Naive thymus-derived CD8-positive, alpha-beta T cell (primary cell): Measurements from ENCODE around the gene GPR87. TPM values are rescaled to one million over a fixed set of nuclear protein-coding genes. Genes with fewer than 3 reads are reported as not detected.

Source experiments
- ATAC-seq, 2 donors: fragments of 150-1000 bp; cut with Tn5 transposase in 1 of 2; sonication (Bioruptor Pico), chemical (Tn5 transposase) in 1 of 2; 1 replicate in 1 of 2; 2 replicates in 1 of 2; pipeline ENCODE4 v1.10.0; 2021; ENCODE audit warnings: mild to moderate bottlenecking in 2 of 2, moderate library complexity in 2 of 2
- POLR2A ChIA-PET: fragments of 350-600 bp; sonication (Branson Sonifier 250); formaldehyde crosslinking; loops from one replicate; lab custom pipeline; 2021; ENCODE audit warnings: antibody characterized with exemption; lab: Charles Lee
- DNase-seq, 10 donors: peaks; one replicate each; pipeline versions ENCODE4 v3.0.0 to v3.0.0-alpha.2; 2020 to 2022
- H3K27ac Mint-ChIP-seq, 10 donors: one replicate each; pipeline ENCODE4 v1.8.0; 2020 to 2022; ENCODE audit warnings: mild to moderate bottlenecking in 10 of 10, mixed read lengths in 10 of 10, moderate library complexity in 4 of 10, inconsistent platforms in 1 of 10
- H3K27me3 Mint-ChIP-seq, 5 donors: one replicate each; pipeline ENCODE4 v1.8.0; 2021 to 2022; ENCODE audit warnings: mixed read lengths in 5 of 5
- H3K36me3 Mint-ChIP-seq, 3 donors: one replicate each; pipeline ENCODE4 v1.8.0; 2020 to 2022; ENCODE audit warnings: mixed read lengths in 3 of 3, mild to moderate bottlenecking in 2 of 3, inconsistent platforms in 1 of 3
- H3K4me1 Mint-ChIP-seq, 4 donors: one replicate each; pipeline ENCODE4 v1.8.0; 2021 to 2022; ENCODE audit warnings: mixed read lengths in 4 of 4
- H3K4me3 Mint-ChIP-seq, 10 donors: one replicate each; pipeline ENCODE4 v1.8.0; 2020 to 2022; ENCODE audit warnings: mild to moderate bottlenecking in 10 of 10, mixed read lengths in 10 of 10, moderate library complexity in 6 of 10, inconsistent platforms in 1 of 10
- H3K9me3 Mint-ChIP-seq, 9 donors: one replicate each; pipeline ENCODE4 v1.8.0; 2020 to 2022; ENCODE audit warnings: mixed read lengths in 9 of 9, mild to moderate bottlenecking in 3 of 9, inconsistent platforms in 1 of 9, moderate library complexity in 1 of 9
- polyA plus RNA-seq, 3 donors: library from polyadenylated mRNA; unstranded; fragments of 300-500 nt; fragmentation: Illumina TruSeq; gene quantifications; one replicate each; pipeline ENCODE4 v1.2.3, GENCODE V29; 2021
- total RNA-seq, 8 experiments: library from RNA in 2 of 8; stranded (reverse) in 2 of 8; gene quantifications; one replicate each; pipeline ENCODE4 v1.2.3 and lab custom pipeline; 2021 to 2026

Gene GPR87
- total and polyA plus RNA-seq, 5 experiments from 2014 or later: not detected

DNA sequence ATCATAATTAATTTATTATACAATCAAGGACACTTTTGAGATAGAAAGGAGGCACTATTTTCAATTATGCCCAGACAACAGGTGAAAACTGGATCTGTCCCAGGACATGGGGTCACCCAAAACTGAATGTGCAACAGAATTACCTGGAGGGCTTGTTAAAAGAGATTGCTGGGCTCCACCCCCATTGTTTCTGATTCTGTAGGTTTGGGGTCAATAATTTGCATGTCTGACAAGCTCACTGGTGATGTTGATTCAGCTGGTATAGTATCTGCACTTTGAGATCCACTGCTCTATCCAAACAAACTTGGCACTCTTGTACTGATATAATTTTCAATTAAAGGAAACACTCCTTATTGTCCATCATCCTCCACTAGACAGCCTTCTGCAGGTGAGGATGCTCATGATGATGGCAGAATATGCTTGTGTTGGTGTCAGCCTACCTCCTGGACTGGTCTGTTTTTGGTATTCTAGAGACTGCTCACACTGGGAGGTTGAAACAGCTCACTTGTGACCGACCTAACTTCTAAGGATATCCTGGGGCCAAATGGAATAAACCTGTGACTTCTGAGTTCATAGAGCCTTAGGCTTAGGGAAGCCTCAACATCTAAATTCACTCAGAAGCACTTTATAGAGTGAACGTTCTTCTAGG lies 40.5 kb downstream of the GPR87 start:
- no peaks in the 10 kb centered on the region for H3K9me3 Mint-ChIP-seq
- POLR2A ChIA-PET: interaction anchor here (1.0 kb wide), 1 partner anchor 9 kb away, joined by 3 read pairs; no protein-coding TSS in a partner anchor
- peaks cover 20 to 71% (median 41%) of the 10 kb centered on the region in 4 donors for H3K4me1 Mint-ChIP-seq
- no peaks in the 10 kb centered on the region for H3K36me3 Mint-ChIP-seq
- H3K27ac Mint-ChIP-seq: peak overlapping the region; percentile 63 to 97 (median 89)
- peak; percentile 9 to 23 for ATAC-seq
- peak overlapping the region in 9 of 10 donors; percentile 31 to 71 (median 56) for H3K4me3 Mint-ChIP-seq
- DNase-seq: no peak
- no peaks in the 10 kb centered on the region for H3K27me3 Mint-ChIP-seq

GRCh38 chr3:151275091-151275490 lies 41.5 kb downstream of the GPR87 start:
- peak overlapping the region in 6 of 10 donors; percentile 15 to 89 (median 44) for H3K27ac Mint-ChIP-seq
- H3K4me3 Mint-ChIP-seq: peak overlapping the region in 3 of 10 donors; percentile 1 to 23 (median 21)
- no peaks in the 10 kb centered on the region for H3K27me3 Mint-ChIP-seq
- H3K9me3 Mint-ChIP-seq: no peaks in the 10 kb centered on the region
- no peak for DNase-seq
- peaks cover 21 to 74% (median 45%) of the 10 kb centered on the region in 4 donors for H3K4me1 Mint-ChIP-seq
- H3K36me3 Mint-ChIP-seq: no peaks in the 10 kb centered on the region
- POLR2A ChIA-PET: no interaction called here
- ATAC-seq: no peak

- no peaks in the 10 kb centered on the region for H3K36me3 Mint-ChIP-seq
- H3K4me3 Mint-ChIP-seq: no peak overlapping the region
- H3K4me1 Mint-ChIP-seq: peaks cover 16 to 66% (median 31%) of the 10 kb centered on the region in 4 donors
- POLR2A ChIA-PET: no interaction called here
- H3K27me3 Mint-ChIP-seq: no peaks in the 10 kb centered on the region
- peak overlapping the region in 8 of 10 donors; percentile 3 to 91 (median 79) for H3K27ac Mint-ChIP-seq
- H3K9me3 Mint-ChIP-seq: peaks cover 0 to 2% (median 0%) of the 10 kb centered on the region in 9 donors
- no peak for DNase-seq
- ATAC-seq: no peak
These were observed 47.0 kb downstream of the GPR87 start for GRCh38 chr3:151269631-151270030.

DNA sequence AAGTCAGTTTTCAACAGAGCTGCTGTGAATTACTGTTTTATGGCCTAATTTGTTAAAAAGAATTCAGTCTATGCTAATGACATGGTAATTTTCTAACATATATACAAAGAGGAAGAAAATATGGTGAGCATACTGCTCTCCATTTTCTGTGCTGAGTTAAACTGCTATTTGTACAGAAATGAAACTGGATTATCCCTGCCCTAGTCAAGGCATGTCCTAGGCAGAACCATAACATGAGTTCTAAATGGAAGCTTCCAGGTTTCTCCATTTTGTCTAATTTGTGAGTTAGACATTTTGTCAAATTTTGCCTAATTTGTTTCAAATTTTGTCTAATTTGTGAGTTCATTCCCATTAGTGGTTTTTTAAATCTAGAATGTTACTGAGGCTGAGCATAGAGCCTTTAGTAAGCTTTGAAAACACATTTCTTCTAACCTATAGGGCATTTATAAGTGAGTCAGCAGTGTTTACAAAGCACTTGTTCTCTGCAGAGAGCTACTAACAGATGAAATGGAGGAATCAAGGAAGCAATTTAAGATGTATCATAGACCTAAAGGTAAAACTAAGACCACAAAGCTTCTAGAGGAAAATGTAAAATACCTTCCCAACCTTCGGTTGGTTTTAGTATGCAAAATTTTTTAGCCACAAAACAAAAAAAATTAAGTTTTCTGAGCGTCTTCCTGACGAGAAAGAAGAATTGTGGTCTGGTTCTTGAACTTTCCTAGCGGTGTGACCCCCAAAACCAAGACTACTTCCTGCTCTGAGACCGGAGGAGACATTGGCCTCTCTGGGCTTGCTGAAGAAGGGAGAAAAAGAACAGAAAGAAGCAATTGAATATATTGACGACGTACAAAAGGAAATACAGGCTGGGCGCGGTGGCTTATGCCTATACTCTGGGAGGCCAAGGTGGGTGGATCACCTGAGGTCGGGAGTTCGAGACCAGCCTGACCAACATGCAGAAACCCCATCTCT lies 48.1 kb downstream of the GPR87 start:
- Mint-ChIP-seq H3K27me3 (no peaks in the 10 kb centered on the region), H3K9me3 (peaks cover 0 to 2% (median 0%) of the 10 kb centered on the region in 9 donors), H3K4me1 (peaks cover 16 to 65% (median 27%) of the 10 kb centered on the region in 4 donors), H3K36me3 (no peaks in the 10 kb centered on the region), H3K4me3 (peak overlapping the region; percentile 36 to 77 (median 58)), H3K27ac (peak overlapping the region; percentile 63 to 94 (median 90))
- DNase-seq (peak in 8 of 10 donors; percentile 19 to 71 (median 49)), ATAC-seq (peak; percentile 84 to 87)
- POLR2A ChIA-PET: interaction anchor here (1.0 to 1.6 kb wide), 2 partner anchors 9 to 14 kb away, joined by 3 to 6 read pairs; no protein-coding TSS in a partner anchor

DNA sequence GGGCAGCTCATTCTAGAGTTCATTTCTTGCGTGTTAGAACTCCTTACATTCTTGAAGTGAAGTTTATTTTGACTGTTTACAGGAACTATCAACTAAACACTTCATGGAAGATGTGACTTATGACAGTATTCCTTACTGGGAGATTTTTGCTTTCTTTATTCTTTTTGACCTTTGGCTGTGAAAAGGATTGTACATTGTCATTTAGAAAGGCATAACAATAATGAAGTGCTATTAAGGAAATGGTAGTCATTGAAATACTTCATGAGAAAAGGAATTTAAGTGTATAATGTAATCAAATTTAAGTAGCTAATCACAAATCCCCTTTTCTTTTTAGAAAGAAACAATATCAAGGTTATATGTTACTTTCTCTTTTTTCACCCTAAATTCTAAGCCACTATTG lies 49.6 kb downstream of the GPR87 start:
- Mint-ChIP-seq H3K27me3 (no peaks in the 10 kb centered on the region), H3K9me3 (peaks cover 0 to 2% (median 0%) of the 10 kb centered on the region in 9 donors), H3K27ac (peak overlapping the region in 3 of 10 donors; percentile 2 to 58 (median 36)), H3K4me1 (peaks cover 16 to 61% (median 27%) of the 10 kb centered on the region in 4 donors), H3K36me3 (no peaks in the 10 kb centered on the region), H3K4me3 (no peak overlapping the region)
- DNase-seq (no peak), ATAC-seq (no peak)
- POLR2A ChIA-PET: interaction anchor here (0.9 kb wide), 1 partner anchor 10 kb away, joined by 3 read pairs; no protein-coding TSS in a partner anchor

GRCh38 chr3:151265866-151266265 lies 50.8 kb downstream of the GPR87 start:
- ATAC-seq (peak in 1 of 2 donors; percentile 51), DNase-seq (peak in 2 of 10 donors; percentile 20 to 57)
- POLR2A ChIA-PET: no interaction called here
- peaks cover 0 to 1% (median under 1%) of the 10 kb centered on the region in 5 donors for H3K27me3 Mint-ChIP-seq
- H3K36me3 Mint-ChIP-seq: no peaks in the 10 kb centered on the region
- peaks cover 16 to 53% (median 27%) of the 10 kb centered on the region in 4 donors for H3K4me1 Mint-ChIP-seq
- peak overlapping the region in 3 of 10 donors; percentile 29 to 85 (median 36) for H3K27ac Mint-ChIP-seq
- H3K4me3 Mint-ChIP-seq: no peak overlapping the region
- H3K9me3 Mint-ChIP-seq: peaks cover 0 to 2% (median 0%) of the 10 kb centered on the region in 9 donors

DNA sequence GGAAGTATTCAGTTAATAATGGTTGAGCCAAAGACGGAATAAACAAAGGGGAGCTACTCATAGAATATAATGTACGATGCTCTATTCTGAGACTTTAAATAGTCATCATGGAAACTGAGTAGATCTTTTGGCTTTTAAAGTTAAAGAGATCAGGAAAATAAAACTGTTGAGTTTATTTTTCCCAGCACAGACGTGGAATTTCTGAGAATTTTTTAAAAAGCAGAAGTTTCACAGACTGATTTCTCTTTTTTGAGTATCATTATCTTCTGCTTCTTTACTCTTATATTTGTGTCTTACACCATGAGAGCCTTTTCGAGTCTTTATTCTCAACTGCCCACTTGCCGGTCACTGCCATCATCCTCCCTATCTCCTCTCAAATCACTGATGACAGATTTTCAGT lies 51.5 kb downstream of the GPR87 start:
- POLR2A ChIA-PET: no interaction called here
- Mint-ChIP-seq H3K4me3 (no peak overlapping the region), H3K4me1 (peaks cover 14 to 49% (median 23%) of the 10 kb centered on the region in 4 donors), H3K27me3 (peaks cover 0 to 4% (median 3%) of the 10 kb centered on the region in 5 donors), H3K27ac (peak overlapping the region in 3 of 10 donors; percentile 22 to 85 (median 36)), H3K36me3 (no peaks in the 10 kb centered on the region), H3K9me3 (peaks cover 0 to 2% (median 0%) of the 10 kb centered on the region in 9 donors)
- DNase-seq (no peak), ATAC-seq (no peak)

GRCh38 chr3:151264605-151265004 lies 52.0 kb downstream of the GPR87 start:
- POLR2A ChIA-PET: no interaction called here
- ATAC-seq: no peak
- Mint-ChIP-seq H3K4me3 (no peak overlapping the region), H3K27ac (peak overlapping the region in 2 of 10 donors; percentile 19 to 27), H3K36me3 (no peaks in the 10 kb centered on the region), H3K27me3 (peaks cover 0 to 7% (median 4%) of the 10 kb centered on the region in 5 donors), H3K4me1 (peaks cover 10 to 45% (median 18%) of the 10 kb centered on the region in 4 donors), H3K9me3 (no peaks in the 10 kb centered on the region)
- no peak for DNase-seq

- Mint-ChIP-seq H3K27ac (peak overlapping the region in 1 of 10 donors; percentile 61), H3K36me3 (no peaks in the 10 kb centered on the region), H3K27me3 (peaks cover 0 to 8% (median 4%) of the 10 kb centered on the region in 5 donors), H3K9me3 (no peaks in the 10 kb centered on the region), H3K4me1 (peaks cover 2 to 30% (median 4%) of the 10 kb centered on the region in 4 donors), H3K4me3 (no peak overlapping the region)
- ATAC-seq: no peak
- POLR2A ChIA-PET: interaction anchor here (0.7 kb wide), 1 partner anchor 33 kb away, joined by 3 read pairs; no protein-coding TSS in a partner anchor
- DNase-seq: no peak
These were observed 53.6 kb downstream of the GPR87 start for GRCh38 chr3:151262871-151263525.

- H3K27me3 Mint-ChIP-seq: peaks cover 0 to 8% (median 4%) of the 10 kb centered on the region in 5 donors
- H3K4me1 Mint-ChIP-seq: peaks cover 0 to 4% (median 0%) of the 10 kb centered on the region in 4 donors
- H3K36me3 Mint-ChIP-seq: no peaks in the 10 kb centered on the region
- H3K4me3 Mint-ChIP-seq: no peak overlapping the region
- DNase-seq (no peak), ATAC-seq (no peak)
- H3K9me3 Mint-ChIP-seq: no peaks in the 10 kb centered on the region
- POLR2A ChIA-PET: interaction anchor here (1.3 kb wide), 1 partner anchor 9 kb away, joined by 6 read pairs; no protein-coding TSS in a partner anchor
- H3K27ac Mint-ChIP-seq: no peak overlapping the region
These were observed 57.0 kb downstream of the GPR87 start for GRCh38 chr3:151259664-151260063.

DNA sequence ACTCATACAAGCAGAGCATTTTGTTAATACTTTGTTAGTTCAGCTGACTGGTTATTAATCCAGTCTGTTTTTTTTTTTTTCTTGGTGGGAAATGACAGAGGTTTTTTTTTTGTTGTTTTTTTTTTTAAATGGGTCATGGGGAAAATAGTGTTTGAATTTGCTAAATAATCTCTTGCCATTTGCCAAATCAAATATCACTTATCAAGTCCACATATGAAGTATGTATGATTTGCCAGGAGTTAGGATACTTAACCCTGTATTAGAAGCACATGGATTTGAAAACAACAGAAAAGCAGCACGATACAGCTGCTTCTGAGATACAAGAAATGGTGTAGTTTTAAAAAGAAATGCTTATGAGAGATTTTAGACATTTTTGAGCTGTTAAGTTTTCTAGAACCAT lies 59.9 kb downstream of the GPR87 start:
- no peaks in the 10 kb centered on the region for H3K36me3 Mint-ChIP-seq
- POLR2A ChIA-PET: no interaction called here
- no peak overlapping the region for H3K27ac Mint-ChIP-seq
- DNase-seq (no peak), ATAC-seq (no peak)
- peaks cover 0 to 8% (median 4%) of the 10 kb centered on the region in 5 donors for H3K27me3 Mint-ChIP-seq
- no peaks in the 10 kb centered on the region for H3K9me3 Mint-ChIP-seq
- H3K4me3 Mint-ChIP-seq: no peak overlapping the region
- H3K4me1 Mint-ChIP-seq: no peaks in the 10 kb centered on the region
